Measurements from ENCODE around the gene FIS1.

DNA sequence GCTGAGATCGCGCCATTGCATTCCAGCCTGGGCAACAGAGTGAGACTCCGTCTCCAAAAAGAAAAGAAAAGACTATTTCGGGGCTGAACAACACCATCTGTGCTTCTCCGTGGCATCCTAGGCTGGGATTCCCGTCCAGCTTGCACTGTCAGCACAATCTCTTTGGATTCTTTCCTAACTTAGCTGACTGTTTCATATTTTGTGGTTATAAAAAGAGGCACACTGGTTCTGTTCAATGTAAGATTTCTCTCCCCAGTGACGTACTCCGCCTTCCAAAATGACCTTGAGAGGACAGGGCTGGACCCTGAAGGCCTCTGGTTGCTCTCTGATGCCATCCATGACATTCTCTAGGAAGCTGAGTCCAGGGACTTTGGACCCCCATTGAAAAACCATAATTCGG lies 18.2 kb downstream of the FIS1 start:
- TF ChIP-seq MYC (IDR thresholded peaks at IDR 0.05; ENCODE audit: insufficient read depth, insufficient read length, insufficient replicate concordance, low read length, severe bottlenecking): no peak
- TF ChIP-seq, protein P1, sequence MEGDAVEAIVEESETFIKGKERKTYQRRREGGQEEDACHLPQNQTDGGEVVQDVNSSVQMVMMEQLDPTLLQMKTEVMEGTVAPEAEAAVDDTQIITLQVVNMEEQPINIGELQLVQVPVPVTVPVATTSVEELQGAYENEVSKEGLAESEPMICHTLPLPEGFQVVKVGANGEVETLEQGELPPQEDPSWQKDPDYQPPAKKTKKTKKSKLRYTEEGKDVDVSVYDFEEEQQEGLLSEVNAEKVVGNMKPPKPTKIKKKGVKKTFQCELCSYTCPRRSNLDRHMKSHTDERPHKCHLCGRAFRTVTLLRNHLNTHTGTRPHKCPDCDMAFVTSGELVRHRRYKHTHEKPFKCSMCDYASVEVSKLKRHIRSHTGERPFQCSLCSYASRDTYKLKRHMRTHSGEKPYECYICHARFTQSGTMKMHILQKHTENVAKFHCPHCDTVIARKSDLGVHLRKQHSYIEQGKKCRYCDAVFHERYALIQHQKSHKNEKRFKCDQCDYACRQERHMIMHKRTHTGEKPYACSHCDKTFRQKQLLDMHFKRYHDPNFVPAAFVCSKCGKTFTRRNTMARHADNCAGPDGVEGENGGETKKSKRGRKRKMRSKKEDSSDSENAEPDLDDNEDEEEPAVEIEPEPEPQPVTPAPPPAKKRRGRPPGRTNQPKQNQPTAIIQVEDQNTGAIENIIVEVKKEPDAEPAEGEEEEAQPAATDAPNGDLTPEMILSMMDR (IDR thresholded peaks at IDR 0.05 in 2 of 3, conservative IDR thresholded peaks at IDR 0.05 in 1 of 3; ENCODE audit: control insufficient read depth in 2 of 3, extremely low read depth in 1 of 3, insufficient read depth in 1 of 3, low read depth in 3 of 3, low read length in 3 of 3): no peak
- no peak for TF ChIP-seq FOS (IDR thresholded peaks at IDR 0.05; ENCODE audit: borderline replicate concordance, extremely low read depth, insufficient read length)
